Left renal pelvis (tissue), 4 donors: Measurements from ENCODE around the gene ATP5PO. TPM values are rescaled to one million over a fixed set of nuclear protein-coding genes. Genes with fewer than 3 reads are reported as not detected.

Experiments
- polyA plus RNA-seq, 4 donors: library from polyadenylated mRNA; unstranded; fragments of 120-200 nt; gene quantifications; one replicate each; pipeline ENCODE4 v1.2.1, GENCODE V29; 2013; ENCODE audit not compliant: insufficient read length in 4 of 4

The ATP5PO gene
- polyA plus RNA-seq, 4 donors = 214 to 392 (median 345) TPM

Other genes starting within 250 kb of the ATP5PO start
- 100 to 1,000 TPM in 3 of 4 donors, 10 to 100 TPM in 1; 68.0 to 154 (median 129) TPM for gene MRPS6, start 157.8 kb upstream of the ATP5PO start, polyA plus RNA-seq
- gene SLC5A3, start 157.8 kb upstream of the ATP5PO start, polyA plus RNA-seq = 10 to 100 TPM; 17.4 to 48.9 (median 44.4) TPM